K562 (cell line): ENCODE data around the gene POGZ. TPM values are rescaled to one million over a fixed set of nuclear protein-coding genes. Genes with fewer than 3 reads are reported as not detected.

Experiments
- ATAC-seq: fragments of 200-7000 bp; cut with Tn5 transposase; 3 replicates; pipeline ENCODE4 v1.9.1; 2020; ENCODE audit warnings: moderate library complexity
- BruUV-seq: library from RNA; stranded (reverse); fragments of 400-500 nt; replicated peaks from 2 replicates; lab custom pipeline; 2021; lab: Mats Ljungman, UMichigan
- CTCF ChIA-PET: fragments of 300-600 bp; formaldehyde crosslinking; extraction: SDS; loops from one replicate; lab custom pipeline; 2021; ENCODE audit warnings: low intra/inter-chr PET ratio; lab: Yijun Ruan, JAX
- POLR2A ChIA-PET: fragments of 300-600, 350-650 bp; sonication (Branson Sonifier 250); formaldehyde crosslinking; extraction: SDS; loops from one replicate; lab custom pipeline; 2021; ENCODE audit warnings: antibody characterized with exemption, inconsistent platforms; lab: Yijun Ruan, JAX
- DNase-seq, 4 experiments: peaks; one replicate each; pipeline versions ENCODE4 v3.0.0 to v3.0.0-alpha.2; 2011 to 2018; ENCODE audit warnings: low spot score in 3 of 4, mixed read lengths in 3 of 4; ENCODE audit errors: extremely low read depth in 1 of 4
- FAIRE-seq: peaks from 2 replicates; lab custom pipeline; 2011; peaks lifted over from hg19 to GRCh38; lab: Jason Lieb, UNC
- H2AFZ ChIP-seq: 2 replicates; pipeline ENCODE4 v1.6.0; 2011; ENCODE audit warnings: low read depth, low read length, control low read depth, inconsistent platforms
- H3K27ac ChIP-seq: fragments of 200-600 bp; 3 replicates; pipeline ENCODE4 v1.8.0; 2011; ENCODE audit warnings: low read depth, mild to moderate bottlenecking, control low read depth, inconsistent platforms, low read length, moderate library complexity, mixed read lengths; ENCODE audit errors: extremely low read depth
- H3K27me3 ChIP-seq, 2 experiments: fragments of 300-600 bp in 1 of 2; 2 replicates in 1 of 2; 3 replicates in 1 of 2; pipeline versions ENCODE4 v1.6.0 to v1.8.0; 2011; ENCODE audit warnings: inconsistent platforms in 2 of 2, low read length in 2 of 2, mild to moderate bottlenecking in 1 of 2, mixed read lengths in 1 of 2, moderate library complexity in 1 of 2; ENCODE audit not compliant: control insufficient read depth in 2 of 2, insufficient read depth in 2 of 2
- H3K36me3 ChIP-seq: fragments of 300-600 bp; 3 replicates; pipeline ENCODE4 v1.8.0; 2011; ENCODE audit warnings: mild to moderate bottlenecking, low read length, inconsistent platforms; ENCODE audit not compliant: control insufficient read depth, insufficient read depth
- H3K4me1 ChIP-seq, 2 experiments: fragments of 200-600 bp in 1 of 2; replicated peaks in 1 of 2; 2 replicates in 1 of 2; 3 replicates in 1 of 2; pipeline versions ENCODE4 v1.5.1 to v1.8.0; 2011; ENCODE audit warnings: inconsistent platforms in 2 of 2, low read length in 2 of 2, mild to moderate bottlenecking in 1 of 2, mixed read lengths in 1 of 2, moderate library complexity in 1 of 2; ENCODE audit not compliant: control insufficient read depth in 2 of 2, insufficient read depth in 2 of 2
- H3K4me2 ChIP-seq: 2 replicates; pipeline ENCODE4 v1.6.1; 2011; ENCODE audit warnings: low read length, control low read depth, inconsistent platforms, mixed read lengths; ENCODE audit not compliant: insufficient read depth
- H3K4me3 ChIP-seq: fragments of 200-600 bp; sonication (generic), shearing (Covaris generic); 2 replicates; pipeline ENCODE4 v1.5.1; 2016; ENCODE audit warnings: control low read depth, inconsistent platforms
- H3K79me2 ChIP-seq: fragments of 200-600 bp; 3 replicates; pipeline ENCODE4 v1.8.0; 2011; ENCODE audit warnings: low read length, inconsistent platforms; ENCODE audit not compliant: control insufficient read depth, insufficient read depth
- H3K9ac ChIP-seq, 2 experiments: 2 replicates each; pipeline versions ENCODE4 v1.6.0 to v1.6.1; 2011; ENCODE audit warnings: low read depth in 2 of 2, low read length in 2 of 2, control low read depth in 1 of 2, inconsistent platforms in 1 of 2, mild to moderate bottlenecking in 1 of 2, mixed read lengths in 1 of 2; ENCODE audit not compliant: insufficient read depth in 1 of 2
- H3K9me1 ChIP-seq: one replicate; pipeline ENCODE4 v1.6.0; 2011; ENCODE audit warnings: inconsistent platforms, mild to moderate bottlenecking, low read length, moderate library complexity; ENCODE audit not compliant: control insufficient read depth, insufficient read depth
- H3K9me3 ChIP-seq: replicated peaks from 2 replicates; pipeline ENCODE4 v1.5.1; 2011; ENCODE audit warnings: low read depth, low read length, inconsistent platforms; ENCODE audit not compliant: control insufficient read depth, insufficient read depth
- H4K20me1 ChIP-seq: replicated peaks from 2 replicates; pipeline ENCODE4 v1.6.1; 2011; ENCODE audit warnings: low read length, inconsistent platforms, mixed read lengths; ENCODE audit not compliant: control insufficient read depth, insufficient read depth
- FIP1L1 ChIP-seq: fragments of 200-400 bp; formaldehyde crosslinking; IDR thresholded peaks from 2 replicates; pipeline ENCODE4 v1.6.1; 2018; ENCODE audit warnings: mild to moderate bottlenecking, low read depth, low read length; ENCODE audit not compliant: poor library complexity, severe bottlenecking
- GATAD2A ChIP-seq: fragments of 450-650 bp; IDR thresholded peaks from 2 replicates; pipeline ENCODE4 v1.6.1; 2017
- KLF13 ChIP-seq: fragments of 450-650 bp; IDR thresholded peaks from 2 replicates; pipeline ENCODE4 v1.6.1; 2016; ENCODE audit warnings: missing genetic modification characterization, low read depth, mild to moderate bottlenecking, missing compliant biosample characterization, moderate library complexity, borderline replicate concordance
- LCOR ChIP-seq: sonication (generic); formaldehyde crosslinking; IDR thresholded peaks from 2 replicates; pipeline ENCODE4 v1.8.0; 2022; ENCODE audit warnings: mild to moderate bottlenecking, missing genetic modification reagents
- NR0B1 ChIP-seq: fragments of 450-650 bp; IDR thresholded peaks from one replicate; pipeline ENCODE4 v1.6.1; 2018; ENCODE audit warnings: mild to moderate bottlenecking, moderate library complexity; ENCODE audit not compliant: partially characterized antibody
- PHF8 ChIP-seq: fragments of 200-600 bp; sonication (generic); IDR thresholded peaks from 2 replicates; pipeline ENCODE4 v1.6.1; 2012; ENCODE audit warnings: mixed run types, mild to moderate bottlenecking, inconsistent platforms, low read length, moderate library complexity, borderline replicate concordance
- PURB ChIP-seq: sonication (generic); formaldehyde crosslinking; IDR thresholded peaks from 2 replicates; pipeline ENCODE4 v1.9.0; 2021; ENCODE audit warnings: low read depth, mild to moderate bottlenecking, missing genetic modification reagents
- SAP30 ChIP-seq: fragments of 200-600 bp; sonication (generic); IDR thresholded peaks from 2 replicates; pipeline ENCODE4 v1.6.1; 2012; ENCODE audit warnings: borderline replicate concordance, low read depth, mild to moderate bottlenecking, moderate library complexity, low read length, control low read depth, inconsistent platforms; ENCODE audit not compliant: insufficient read depth, poor library complexity, severe bottlenecking
- SIN3A ChIP-seq, 2 experiments: fragments of 150-350 bp in 1 of 2; IDR thresholded peaks; 2 replicates each; pipeline ENCODE4 v1.6.1; 2011 to 2016; ENCODE audit warnings: borderline replicate concordance in 2 of 2, low read depth in 2 of 2, low read length in 2 of 2, mild to moderate bottlenecking in 2 of 2, moderate library complexity in 2 of 2; ENCODE audit not compliant: control insufficient read depth in 1 of 2
- STAT5B ChIP-seq: fragments of 250-450 bp; sonication (Bioruptor Pico); IDR thresholded peaks from 2 replicates; pipeline ENCODE4 v1.8.0; 2021; ENCODE audit warnings: mild to moderate bottlenecking, inconsistent platforms
- TFE3 ChIP-seq: fragments of 450-650 bp; formaldehyde crosslinking; IDR thresholded peaks from 2 replicates; pipeline ENCODE4 v1.4.0; 2020; ENCODE audit warnings: mild to moderate bottlenecking, mixed read lengths
- ZNF263 ChIP-seq: sonication (generic); formaldehyde crosslinking; IDR thresholded peaks from 2 replicates; pipeline ENCODE4 v1.8.0; 2022; ENCODE audit warnings: mild to moderate bottlenecking, missing genetic modification reagents, borderline replicate concordance
- ZNF707 ChIP-seq: fragments of 250-450 bp; sonication (Bioruptor Pico); conservative IDR thresholded peaks from 2 replicates; pipeline ENCODE4 v1.8.0; 2022; ENCODE audit warnings: inconsistent platforms, mild to moderate bottlenecking, moderate library complexity
- ZNF740 ChIP-seq, 3 experiments: fragments of 200-800 bp in 1 of 3; sonication (Bioruptor generic) in 1 of 3; sonication (generic) in 1 of 3; formaldehyde crosslinking in 1 of 3; IDR thresholded peaks; 2 replicates each; pipeline versions ENCODE4 v1.6.1 to v1.8.0; 2016 to 2022; ENCODE audit warnings: mild to moderate bottlenecking in 2 of 3, missing compliant biosample characterization in 2 of 3, missing genetic modification characterization in 2 of 3, missing genetic modification reagents in 1 of 3
- ZNF76 ChIP-seq: fragments of 250-450 bp; sonication (Bioruptor Pico); IDR thresholded peaks from 2 replicates; pipeline ENCODE4 v1.4.0; 2020; ENCODE audit warnings: mild to moderate bottlenecking, moderate library complexity, borderline replicate concordance
- WGBS: fragments of 100-300 bp; shearing (Covaris generic); methylation state at CpG from one replicate; pipeline ENCODE4 v1.1.6; 2016; ENCODE audit warnings: low coverage, mixed read lengths; ENCODE audit not compliant: insufficient coverage; ENCODE audit errors: missing lambda C conversion rate; 5-methylcytosine and 5-hydroxymethylcytosine counted together
- in situ Hi-C: fragments of 300-500 bp; cut with MboI; formaldehyde crosslinking; loops from 4 replicates; pipeline ENCODE4 v1.15.0; 2018; ENCODE audit warnings: inconsistent platforms, mixed read lengths
- intact Hi-C: fragments of 100-400 bp; cut with micrococcal nuclease; formaldehyde crosslinking; loops from 2 replicates; pipeline ENCODE4 v1.14.2; 2022
- polyA plus RNA-seq, 8 experiments: library from polyadenylated mRNA; depleted of rRNA in 4 of 8; stranded (reverse) in 5 of 8; unstranded in 3 of 8; fragments of >200 nt; fragmentation: Nextera tagmentation in 2 of 8; fragmentation: Illumina TruSeq in 1 of 8; extraction: Ambion mirVana in 2 of 8; extraction: Trizol in 1 of 8; gene quantifications; 2 replicates each; pipeline versions ENCODE4 v1.2.1 to v1.2.3, GENCODE V29; 2011 to 2014; ENCODE audit warnings: inconsistent platforms in 1 of 8, missing spikeins in 1 of 8
- total RNA-seq, 7 experiments: library from RNA; depleted of rRNA in 6 of 7; stranded (reverse); fragments of >200 nt in 6 of 7; fragmentation: Illumina TruSeq in 2 of 7; extraction: Trizol in 2 of 7; gene quantifications; 2 replicates each; pipeline versions ENCODE4 v1.2.1 to v1.2.3, GENCODE V29; 2011 to 2021; ENCODE audit warnings: low replicate concordance in 1 of 7

Gene POGZ
- total and polyA plus RNA-seq, 9 of the 15 experiments (the other 6 are each of a cell fraction or from before 2014, with no cell fraction given) = 9.4 to 40.6 (median 21.6) TPM

- no peak for TF ChIP-seq PHF8
- no peak for TF ChIP-seq ZNF263 (CRISPR knock-in tag)
- no peak for TF ChIP-seq KLF13
- no peak for TF ChIP-seq PURB (CRISPR knock-in tag)
Measured at GRCh38 chr1:151479462-151479861, 20.2 kb upstream of the POGZ start (continued).

- FAIRE-seq (no peak), DNase-seq (no peak), ATAC-seq (no peak)
- in situ Hi-C loops = no loop called here
- CTCF ChIA-PET = no interaction called here
- intact Hi-C loops = no loop called here
- Histone ChIP-seq H2AFZ (no peak overlapping the region), H3K79me2 (no peaks in the 10 kb centered on the region), H4K20me1 (no peaks in the 10 kb centered on the region), H3K27ac (no peak overlapping the region), H3K9me3 (peaks cover 2% of the 10 kb centered on the region; the same call in 1 of the 2 replicates), H3K4me2 (no peak overlapping the region), H3K36me3 (no peaks in the 10 kb centered on the region), H3K4me1 (no peaks in the 10 kb centered on the region), H3K9ac (no peak overlapping the region), H3K9me1 (no peaks in the 10 kb centered on the region), H3K4me3 (no peak overlapping the region), H3K27me3 (no peaks in the 10 kb centered on the region)
- POLR2A ChIA-PET = interaction anchor here (0.7 kb wide), 1 partner anchor 70 kb away, joined by 3 read pairs; no protein-coding TSS in a partner anchor
- WGBS = 11% methylated on average over 2 of the region's 2 CpGs
- no TSS peak for BruUV-seq
- TF ChIP-seq ZNF707 (CRISPR knock-in tag) = no peak
- no peak for TF ChIP-seq NR0B1
- no peak for TF ChIP-seq STAT5B (CRISPR knock-in tag)
- no peak for TF ChIP-seq LCOR (CRISPR knock-in tag)
- no peak for TF ChIP-seq ZNF76 (CRISPR knock-in tag)
- TF ChIP-seq TFE3 (CRISPR knock-in tag) = no peak
- no peak for TF ChIP-seq GATAD2A
- TF ChIP-seq ZNF740 (CRISPR knock-in tag; IDR thresholded peaks at IDR 0.05) = no peak
- TF ChIP-seq ZNF740 (tag; IDR thresholded peaks at IDR 0.05) = no peak
- no peak for TF ChIP-seq SIN3A (IDR thresholded peaks at IDR 0.05; ENCODE audit: borderline replicate concordance in 2 of 2, control insufficient read depth in 1 of 2, low read depth in 2 of 2, low read length in 2 of 2)
- TF ChIP-seq FIP1L1 = no peak
- no peak for TF ChIP-seq SAP30
Measured at GRCh38 chr1:151478923-151479322, 19.6 kb upstream of the POGZ start.
